Activated T-helper 17 cell treated with anti-CD3 and anti-CD28 coated beads, Interleukin-2, amount 50 U/mL, for 72 hours (primary cell): ENCODE data around the gene GALR1. TPM values are rescaled to one million over a fixed set of nuclear protein-coding genes. Genes with fewer than 3 reads are reported as not detected.

Experiments
- ATAC-seq: fragments of 150-1000 bp; cut with Tn5 transposase; replicated peaks from 2 replicates; pipeline ENCODE4 v1.10.0; 2021; ENCODE audit warnings: mild to moderate bottlenecking, moderate library complexity
- H3K27ac Mint-ChIP-seq: one replicate; pipeline ENCODE4 v1.8.0; 2022; ENCODE audit warnings: mixed read lengths
- H3K27me3 Mint-ChIP-seq: one replicate; pipeline ENCODE4 v1.8.0; 2022; ENCODE audit warnings: mixed read lengths
- H3K36me3 Mint-ChIP-seq: one replicate; pipeline ENCODE4 v1.8.0; 2022; ENCODE audit warnings: low read depth, mild to moderate bottlenecking, mixed read lengths
- H3K4me1 Mint-ChIP-seq: one replicate; pipeline ENCODE4 v1.8.0; 2022; ENCODE audit warnings: mixed read lengths
- H3K4me3 Mint-ChIP-seq: one replicate; pipeline ENCODE4 v1.8.0; 2022; ENCODE audit warnings: mild to moderate bottlenecking, mixed read lengths
- H3K9me3 Mint-ChIP-seq: one replicate; pipeline ENCODE4 v1.8.0; 2022; ENCODE audit warnings: mixed read lengths
- total RNA-seq, 2 donors: library from RNA; stranded (reverse); gene quantifications; one replicate each; pipeline ENCODE4 v1.2.3, GENCODE V29; 2022

The GALR1 gene
- total RNA-seq: not detected

GRCh38 chr18:77249569-77250500 is at the start of gene GALR1:
Gene GALR1 (plus strand): TSS chr18:77249848. CDS start chr18:77250549, 701 bp downstream.
- Mint-ChIP-seq H3K4me3 (peak within 1 kb of the TSS; percentile 63), H3K27me3 (peaks cover 46% of the 10 kb centered on the region), H3K4me1 (no peaks in the 10 kb centered on the region), H3K9me3 (no peaks in the 10 kb centered on the region), H3K36me3 (no peaks in the 10 kb centered on the region), H3K27ac (no peak within 1 kb of the TSS)
- no peak for ATAC-seq

- no peaks in the 10 kb centered on the region for H3K4me1 Mint-ChIP-seq
- no peak overlapping the region for H3K4me3 Mint-ChIP-seq
- ATAC-seq: no peak
- no peaks in the 10 kb centered on the region for H3K9me3 Mint-ChIP-seq
- H3K27ac Mint-ChIP-seq: no peak overlapping the region
- H3K27me3 Mint-ChIP-seq: peaks cover 5% of the 10 kb centered on the region
- no peaks in the 10 kb centered on the region for H3K36me3 Mint-ChIP-seq
Measured at GRCh38 chr18:77201506-77201905, 48.1 kb upstream of the GALR1 start.

- Mint-ChIP-seq H3K27ac (peak overlapping the region; percentile 13), H3K9me3 (no peaks in the 10 kb centered on the region), H3K4me3 (no peak overlapping the region), H3K4me1 (peaks cover 2% of the 10 kb centered on the region), H3K27me3 (peaks cover 5% of the 10 kb centered on the region), H3K36me3 (no peaks in the 10 kb centered on the region)
- no peak for ATAC-seq
Measured at GRCh38 chr18:77202329-77202728, 47.3 kb upstream of the GALR1 start.

GRCh38 chr18:77203071-77203470 is 46.6 kb upstream of the GALR1 start:
- H3K4me1 Mint-ChIP-seq: peaks cover 6% of the 10 kb centered on the region

GRCh38 chr18:77203851-77204250 is 45.8 kb upstream of the GALR1 start:
- Mint-ChIP-seq H3K36me3 (no peaks in the 10 kb centered on the region), H3K9me3 (no peaks in the 10 kb centered on the region), H3K27me3 (peaks cover 5% of the 10 kb centered on the region), H3K4me3 (no peak overlapping the region), H3K27ac (no peak overlapping the region), H3K4me1 (peaks cover 14% of the 10 kb centered on the region)
- no peak for ATAC-seq

More at GRCh38 chr18:77203071-77203470, 46.6 kb upstream of the GALR1 start:
- H3K27ac Mint-ChIP-seq: peak overlapping the region; percentile 13
- no peaks in the 10 kb centered on the region for H3K9me3 Mint-ChIP-seq
- peaks cover 5% of the 10 kb centered on the region for H3K27me3 Mint-ChIP-seq
- no peak overlapping the region for H3K4me3 Mint-ChIP-seq
- no peak for ATAC-seq
- H3K36me3 Mint-ChIP-seq: no peaks in the 10 kb centered on the region

- peaks cover 23% of the 10 kb centered on the region for H3K4me1 Mint-ChIP-seq
- H3K27ac Mint-ChIP-seq: no peak overlapping the region
- H3K36me3 Mint-ChIP-seq: no peaks in the 10 kb centered on the region
- ATAC-seq: no peak
- H3K9me3 Mint-ChIP-seq: no peaks in the 10 kb centered on the region
- no peak overlapping the region for H3K4me3 Mint-ChIP-seq
- H3K27me3 Mint-ChIP-seq: peaks cover 5% of the 10 kb centered on the region
Measured at GRCh38 chr18:77205769-77206168, 43.9 kb upstream of the GALR1 start.

- no peak overlapping the region for H3K27ac Mint-ChIP-seq
- peaks cover 5% of the 10 kb centered on the region for H3K27me3 Mint-ChIP-seq
- H3K36me3 Mint-ChIP-seq: no peaks in the 10 kb centered on the region
- peaks cover 23% of the 10 kb centered on the region for H3K4me1 Mint-ChIP-seq
- H3K4me3 Mint-ChIP-seq: peak overlapping the region; percentile 84
- no peaks in the 10 kb centered on the region for H3K9me3 Mint-ChIP-seq
- no peak for ATAC-seq
Measured at GRCh38 chr18:77206676-77207374, 42.8 kb upstream of the GALR1 start.

GRCh38 chr18:77207540-77207939 is 42.1 kb upstream of the GALR1 start:
- Mint-ChIP-seq H3K27me3 (peaks cover 5% of the 10 kb centered on the region), H3K9me3 (no peaks in the 10 kb centered on the region), H3K4me3 (peak overlapping the region; percentile 84), H3K4me1 (peaks cover 23% of the 10 kb centered on the region), H3K27ac (no peak overlapping the region), H3K36me3 (no peaks in the 10 kb centered on the region)
- ATAC-seq: peak; percentile 60

- Mint-ChIP-seq H3K27me3 (peaks cover 5% of the 10 kb centered on the region), H3K4me1 (peaks cover 23% of the 10 kb centered on the region), H3K27ac (peak overlapping the region; percentile 95), H3K4me3 (peak overlapping the region; percentile 84), H3K9me3 (no peaks in the 10 kb centered on the region), H3K36me3 (no peaks in the 10 kb centered on the region)
- ATAC-seq: peak; percentile 90
Measured at GRCh38 chr18:77208964-77209363, 40.7 kb upstream of the GALR1 start.

GRCh38 chr18:77209587-77209986 is 40.1 kb upstream of the GALR1 start:
- H3K4me1 Mint-ChIP-seq: peaks cover 23% of the 10 kb centered on the region
- H3K36me3 Mint-ChIP-seq: no peaks in the 10 kb centered on the region
- peak overlapping the region; percentile 84 for H3K4me3 Mint-ChIP-seq
- H3K9me3 Mint-ChIP-seq: no peaks in the 10 kb centered on the region
- H3K27me3 Mint-ChIP-seq: peaks cover 5% of the 10 kb centered on the region
- ATAC-seq: no peak
- peak overlapping the region; percentile 95 for H3K27ac Mint-ChIP-seq

GRCh38 chr18:77210249-77210648 is 39.4 kb upstream of the GALR1 start:
- Mint-ChIP-seq H3K4me3 (peak overlapping the region; percentile 84), H3K27me3 (peaks cover under 1% of the 10 kb centered on the region), H3K27ac (no peak overlapping the region), H3K36me3 (no peaks in the 10 kb centered on the region), H3K4me1 (peaks cover 23% of the 10 kb centered on the region), H3K9me3 (no peaks in the 10 kb centered on the region)
- no peak for ATAC-seq

GRCh38 chr18:77218642-77219041 is 31.0 kb upstream of the GALR1 start:
- H3K27ac Mint-ChIP-seq: no peak overlapping the region
- peaks cover 5% of the 10 kb centered on the region for H3K4me1 Mint-ChIP-seq
- peaks cover 6% of the 10 kb centered on the region for H3K27me3 Mint-ChIP-seq
- no peak for ATAC-seq
- no peaks in the 10 kb centered on the region for H3K36me3 Mint-ChIP-seq
- no peak overlapping the region for H3K4me3 Mint-ChIP-seq
- no peaks in the 10 kb centered on the region for H3K9me3 Mint-ChIP-seq

GRCh38 chr18:77220726-77221125 is 28.9 kb upstream of the GALR1 start:
- H3K36me3 Mint-ChIP-seq: no peaks in the 10 kb centered on the region
- ATAC-seq: no peak
- peaks cover 5% of the 10 kb centered on the region for H3K4me1 Mint-ChIP-seq
- H3K9me3 Mint-ChIP-seq: no peaks in the 10 kb centered on the region
- no peak overlapping the region for H3K4me3 Mint-ChIP-seq
- no peak overlapping the region for H3K27ac Mint-ChIP-seq
- peaks cover 6% of the 10 kb centered on the region for H3K27me3 Mint-ChIP-seq

GRCh38 chr18:77222464-77222863 is 27.2 kb upstream of the GALR1 start:
- H3K27ac Mint-ChIP-seq: no peak overlapping the region

GRCh38 chr18:77223221-77223639 is 26.4 kb upstream of the GALR1 start:
- ATAC-seq: peak; percentile 95
- Mint-ChIP-seq H3K9me3 (no peaks in the 10 kb centered on the region), H3K4me1 (peaks cover 5% of the 10 kb centered on the region), H3K27ac (peak overlapping the region; percentile 65), H3K4me3 (peak overlapping the region; percentile 56), H3K36me3 (no peaks in the 10 kb centered on the region), H3K27me3 (peaks cover 6% of the 10 kb centered on the region)

More at GRCh38 chr18:77222464-77222863, 27.2 kb upstream of the GALR1 start:
- H3K36me3 Mint-ChIP-seq: no peaks in the 10 kb centered on the region
- no peak for ATAC-seq
- H3K27me3 Mint-ChIP-seq: no peaks in the 10 kb centered on the region
- H3K9me3 Mint-ChIP-seq: no peaks in the 10 kb centered on the region
- H3K4me1 Mint-ChIP-seq: peaks cover 5% of the 10 kb centered on the region
- H3K4me3 Mint-ChIP-seq: no peak overlapping the region
